NB4 (cell line): ENCODE data around the gene SIM2.

Experiments
- CTCF ChIP-seq: IDR thresholded peaks from one replicate; pipeline ENCODE4 v1.5.1; 2012; ENCODE audit warnings: low read depth, low read length
- MAX ChIP-seq: IDR thresholded peaks from 2 replicates; pipeline ENCODE4 v1.6.1; 2011; ENCODE audit warnings: low read depth, low read length
- MYC ChIP-seq: IDR thresholded peaks from 2 replicates; pipeline ENCODE4 v1.6.1; 2011; ENCODE audit warnings: low read depth, low read length
- POLR2A ChIP-seq: IDR thresholded peaks from 2 replicates; pipeline ENCODE4 v1.6.1; 2011; ENCODE audit warnings: mild to moderate bottlenecking; ENCODE audit not compliant: insufficient read length; ENCODE audit errors: extremely low read depth

- TF ChIP-seq POLR2A, result no peak
- no peak for TF ChIP-seq CTCF
- TF ChIP-seq MAX, result no peak
- TF ChIP-seq MYC, result no peak
Observed at GRCh38 chr21:36686955-36687354, 12.0 kb upstream of the SIM2 start.
